AG04450 (cell line): ENCODE data around the gene FRMPD4. TPM values are rescaled to one million over a fixed set of nuclear protein-coding genes. Genes with fewer than 3 reads are reported as not detected.
A peak's percentile ranks its signal among the peaks of the same experiment; 100 is the strongest.

Source experiments
- CTCF ChIA-PET: fragments of 300-600, 350-600 bp; formaldehyde crosslinking; extraction: SDS; loops from one replicate; lab custom pipeline; 2022; ENCODE audit warnings: antibody characterized with exemption, inconsistent platforms; lab: Charles Lee
- POLR2A ChIA-PET: fragments of 350-600 bp; formaldehyde crosslinking; extraction: SDS; loops from one replicate; lab custom pipeline; 2021; ENCODE audit warnings: antibody characterized with exemption, inconsistent platforms; lab: Yijun Ruan, JAX
- DNase-seq: peaks from one replicate; pipeline ENCODE4 v3.0.0-alpha.2; 2011; ENCODE audit warnings: low read depth, low spot score
- H3K27ac ChIP-seq: one replicate; pipeline ENCODE4 v1.5.1; 2012; ENCODE audit warnings: low read depth, low read length, control low read depth
- H3K27me3 ChIP-seq: one replicate; pipeline ENCODE4 v1.6.0; 2012; ENCODE audit warnings: low read length; ENCODE audit not compliant: control insufficient read depth, insufficient read depth
- H3K4me3 ChIP-seq: 2 replicates; pipeline ENCODE4 v1.5.1; 2011; ENCODE audit warnings: mild to moderate bottlenecking, low read depth, low read length, control low read depth
- H3K9me3 ChIP-seq: 2 replicates; pipeline ENCODE4 v1.5.1; 2012; ENCODE audit warnings: low read length; ENCODE audit not compliant: control insufficient read depth, insufficient read depth
- polyA plus RNA-seq: library from polyadenylated mRNA; depleted of rRNA; stranded (reverse); fragments of >200 nt; gene quantifications from 2 replicates; pipeline ENCODE4 v1.2.3, GENCODE V29; 2011
- TF ChIP-seq, protein P1 (sequence below): IDR thresholded peaks from 2 replicates; pipeline ENCODE4 v1.5.1; 2011; ENCODE audit warnings: low read depth, low read length, control low read depth, inconsistent platforms

The FRMPD4 gene
- polyA plus RNA-seq, 1 experiment: 2.7 TPM

DNA sequence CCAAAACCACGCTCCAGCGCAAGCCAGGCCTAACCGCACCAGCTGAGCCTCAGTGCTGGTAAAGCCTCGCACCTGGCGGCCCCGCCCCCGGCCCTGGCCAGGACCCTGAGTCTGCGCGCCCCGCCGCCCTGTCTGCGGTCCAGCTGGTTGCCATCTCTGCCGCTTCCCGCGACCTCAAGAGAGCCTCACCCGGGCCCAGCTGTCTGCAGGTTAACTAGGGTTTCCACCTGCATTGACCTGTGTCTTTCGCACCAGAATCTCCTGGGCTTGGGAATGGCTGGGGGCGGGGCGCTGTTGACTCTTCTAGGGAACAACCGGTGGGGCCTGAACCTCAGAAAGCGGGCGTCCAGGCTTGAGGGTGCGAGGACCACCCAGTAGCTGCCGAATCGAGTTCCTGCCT, 445.3 kb downstream of the FRMPD4 start:
- no peaks in the 10 kb centered on the region for H3K27me3 ChIP-seq
- TF ChIP-seq, protein P1, sequence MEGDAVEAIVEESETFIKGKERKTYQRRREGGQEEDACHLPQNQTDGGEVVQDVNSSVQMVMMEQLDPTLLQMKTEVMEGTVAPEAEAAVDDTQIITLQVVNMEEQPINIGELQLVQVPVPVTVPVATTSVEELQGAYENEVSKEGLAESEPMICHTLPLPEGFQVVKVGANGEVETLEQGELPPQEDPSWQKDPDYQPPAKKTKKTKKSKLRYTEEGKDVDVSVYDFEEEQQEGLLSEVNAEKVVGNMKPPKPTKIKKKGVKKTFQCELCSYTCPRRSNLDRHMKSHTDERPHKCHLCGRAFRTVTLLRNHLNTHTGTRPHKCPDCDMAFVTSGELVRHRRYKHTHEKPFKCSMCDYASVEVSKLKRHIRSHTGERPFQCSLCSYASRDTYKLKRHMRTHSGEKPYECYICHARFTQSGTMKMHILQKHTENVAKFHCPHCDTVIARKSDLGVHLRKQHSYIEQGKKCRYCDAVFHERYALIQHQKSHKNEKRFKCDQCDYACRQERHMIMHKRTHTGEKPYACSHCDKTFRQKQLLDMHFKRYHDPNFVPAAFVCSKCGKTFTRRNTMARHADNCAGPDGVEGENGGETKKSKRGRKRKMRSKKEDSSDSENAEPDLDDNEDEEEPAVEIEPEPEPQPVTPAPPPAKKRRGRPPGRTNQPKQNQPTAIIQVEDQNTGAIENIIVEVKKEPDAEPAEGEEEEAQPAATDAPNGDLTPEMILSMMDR: no peak
- H3K27ac ChIP-seq: no peak overlapping the region
- H3K9me3 ChIP-seq: no peaks in the 10 kb centered on the region; the same call in 1 of the 2 replicates
- H3K4me3 ChIP-seq: no peak overlapping the region
- no peak for DNase-seq
- ChIA-PET CTCF (no interaction called here), POLR2A (no interaction called here)

DNA sequence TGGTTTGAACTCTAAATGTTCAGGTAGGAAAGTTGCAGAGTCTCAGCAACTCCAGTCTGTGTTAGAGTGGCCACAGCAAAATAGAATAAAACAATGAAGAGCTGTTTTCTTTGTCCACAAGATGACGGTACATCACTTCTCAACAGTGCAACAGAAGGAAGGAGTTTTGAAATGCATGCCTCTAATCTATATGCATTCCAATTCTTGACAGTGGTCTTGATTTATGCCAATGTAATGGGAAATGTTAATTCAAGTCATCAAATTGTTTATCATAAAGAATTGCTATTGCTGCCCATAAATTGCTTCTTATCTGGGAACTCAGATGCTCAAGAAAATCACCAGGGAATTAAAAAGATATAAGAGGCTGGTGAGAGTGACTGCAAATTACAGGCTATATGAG, 457.4 kb downstream of the FRMPD4 start:
- no peak overlapping the region for H3K27ac ChIP-seq
- TF ChIP-seq, protein P1: no peak
- DNase-seq: no peak
- H3K9me3 ChIP-seq: no peaks in the 10 kb centered on the region
- H3K27me3 ChIP-seq: no peaks in the 10 kb centered on the region
- CTCF ChIA-PET: no interaction called here
- no peak overlapping the region for H3K4me3 ChIP-seq
- POLR2A ChIA-PET: no interaction called here

DNA sequence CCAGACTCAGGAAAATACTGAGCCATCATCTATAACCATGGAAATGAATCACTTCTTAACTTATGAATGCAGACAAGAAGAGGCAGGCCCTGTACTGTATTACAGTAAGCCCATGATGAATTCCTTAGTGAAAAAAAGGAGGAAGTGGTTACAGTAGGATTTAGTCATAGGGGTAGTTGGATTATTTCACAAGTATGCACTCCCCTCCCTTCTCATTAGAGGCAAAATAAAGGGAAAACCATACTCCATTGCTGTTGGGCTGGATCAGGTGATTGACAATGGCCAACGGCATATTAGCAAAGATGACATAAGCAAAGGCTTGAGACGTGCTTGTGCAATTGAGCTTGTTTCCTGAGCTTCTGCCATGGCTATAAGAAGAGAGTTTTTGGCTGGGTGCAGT, 471.8 kb downstream of the FRMPD4 start:
- Histone ChIP-seq H3K27me3 (no peaks in the 10 kb centered on the region), H3K9me3 (no peaks in the 10 kb centered on the region), H3K4me3 (no peak overlapping the region), H3K27ac (peak overlapping the region; percentile 47)
- POLR2A ChIA-PET: no interaction called here
- peak; percentile 6 for DNase-seq
- TF ChIP-seq, protein P1: no peak
- CTCF ChIA-PET: no interaction called here

DNA sequence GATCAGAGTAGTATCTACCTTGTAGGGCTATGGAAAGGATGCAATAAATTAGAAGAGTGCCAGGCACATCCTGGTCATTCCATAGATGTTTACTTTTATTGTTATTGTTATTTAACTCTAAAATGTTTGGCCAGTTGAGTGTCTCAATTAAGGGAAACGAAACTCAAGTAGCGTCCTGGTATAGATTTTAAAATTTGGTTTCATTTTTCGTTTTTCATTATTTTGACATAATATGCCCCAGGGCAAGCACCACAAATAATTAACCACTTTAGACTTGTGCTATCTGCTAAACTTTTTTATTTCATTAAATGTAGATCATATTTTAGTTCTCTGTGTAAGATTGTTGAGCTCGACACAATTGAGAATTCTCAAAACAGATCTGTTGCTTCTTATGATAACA, 473.2 kb downstream of the FRMPD4 start:
- ChIA-PET POLR2A (no interaction called here), CTCF (no interaction called here)
- TF ChIP-seq, protein P1: no peak
- Histone ChIP-seq H3K27me3 (no peaks in the 10 kb centered on the region), H3K9me3 (no peaks in the 10 kb centered on the region), H3K27ac (no peak overlapping the region), H3K4me3 (no peak overlapping the region)
- DNase-seq: no peak

DNA sequence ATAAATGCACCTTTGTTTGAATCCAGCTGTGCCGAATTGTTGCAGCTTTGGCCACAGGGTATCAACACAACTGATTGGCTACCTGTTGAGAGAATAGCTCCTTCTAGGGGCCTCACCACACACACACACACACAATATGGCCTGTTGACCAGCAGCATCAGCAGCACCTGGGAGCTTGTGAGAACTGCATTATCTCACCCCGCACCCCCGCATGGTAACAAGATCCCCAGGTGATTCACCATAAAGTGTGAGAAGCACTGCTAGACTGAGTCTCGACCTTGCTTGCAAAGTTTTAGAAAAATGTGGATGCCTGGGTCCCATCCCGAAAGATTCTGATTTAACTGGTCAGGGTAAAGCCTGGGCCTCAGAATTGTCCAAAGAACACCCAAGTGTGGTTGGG, 476.0 kb downstream of the FRMPD4 start:
- no peak for DNase-seq
- Histone ChIP-seq H3K9me3 (no peaks in the 10 kb centered on the region), H3K27me3 (no peaks in the 10 kb centered on the region), H3K4me3 (no peak overlapping the region), H3K27ac (no peak overlapping the region)
- CTCF ChIA-PET: no interaction called here
- POLR2A ChIA-PET: no interaction called here
- TF ChIP-seq, protein P1: no peak
